K562 (cell line): ENCODE data around the gene PRKACA. TPM values are rescaled to one million over a fixed set of nuclear protein-coding genes. Genes with fewer than 3 reads are reported as not detected.

ENCODE experiments used
- CBX1 ChIP-seq: sonication (generic); IDR thresholded peaks from 2 replicates; pipeline ENCODE4 v1.6.1; 2016; ENCODE audit warnings: antibody characterized with exemption, low read depth, mild to moderate bottlenecking
- CEBPG ChIP-seq, 3 experiments: fragments of 200-800 bp in 1 of 3; sonication (Bioruptor generic) in 1 of 3; sonication (generic) in 1 of 3; formaldehyde crosslinking in 1 of 3; IDR thresholded peaks in 2 of 3; conservative IDR thresholded peaks in 1 of 3; 2 replicates each; pipeline versions ENCODE4 v1.6.1 to v1.8.0; 2016 to 2022; ENCODE audit warnings: missing compliant biosample characterization in 2 of 3, missing genetic modification characterization in 2 of 3, mild to moderate bottlenecking in 1 of 3, missing genetic modification reagents in 1 of 3
- FOS ChIP-seq: IDR thresholded peaks from 3 replicates; pipeline ENCODE4 v1.6.1; 2011; ENCODE audit not compliant: insufficient read length; ENCODE audit errors: extremely low read depth
- KDM1A ChIP-seq, 2 experiments: fragments of 450-650 bp; IDR thresholded peaks; 2 replicates each; pipeline ENCODE4 v1.6.1; 2016; ENCODE audit warnings: mild to moderate bottlenecking in 2 of 2
- MCM7 ChIP-seq, 2 experiments: fragments of 450-650 bp; IDR thresholded peaks; 2 replicates each; pipeline ENCODE4 v1.6.1; 2016 to 2018
- NFE2L1 ChIP-seq: fragments of 450-650 bp; IDR thresholded peaks from 2 replicates; pipeline ENCODE4 v1.6.1; 2016; ENCODE audit warnings: missing genetic modification characterization, low read depth, mild to moderate bottlenecking, missing compliant biosample characterization, moderate library complexity, borderline replicate concordance
- NR3C1 ChIP-seq: sonication (generic); formaldehyde crosslinking; IDR thresholded peaks from 2 replicates; pipeline ENCODE4 v1.8.1; 2022; ENCODE audit warnings: missing genetic modification reagents
- POU5F1 ChIP-seq: fragments of 150-350 bp; IDR thresholded peaks from 2 replicates; pipeline ENCODE4 v1.6.1; 2014; ENCODE audit warnings: borderline replicate concordance, low read length, low read depth, mild to moderate bottlenecking; ENCODE audit not compliant: partially characterized antibody
- PTTG1 ChIP-seq: fragments of 450-650 bp; IDR thresholded peaks from 2 replicates; pipeline ENCODE4 v1.6.1; 2016; ENCODE audit warnings: low read depth, mild to moderate bottlenecking, missing genetic modification characterization, missing compliant biosample characterization
- RBM34 ChIP-seq: fragments of 200-400 bp; formaldehyde crosslinking; IDR thresholded peaks from 2 replicates; pipeline ENCODE4 v1.6.1; 2018; ENCODE audit warnings: low read length, borderline replicate concordance; ENCODE audit not compliant: insufficient read depth
- SIN3B ChIP-seq: fragments of 450-650 bp; IDR thresholded peaks from 2 replicates; pipeline ENCODE4 v1.6.1; 2017; ENCODE audit warnings: low read depth, mild to moderate bottlenecking, moderate library complexity
- SREBF1 ChIP-seq: fragments of 150-350 bp; IDR thresholded peaks from 2 replicates; pipeline ENCODE4 v1.6.1; 2014; ENCODE audit warnings: antibody characterized with exemption, low read depth, low read length, borderline replicate concordance
- YBX1 ChIP-seq: fragments of 450-650 bp; IDR thresholded peaks from 2 replicates; pipeline ENCODE4 v1.7.1; 2016; ENCODE audit warnings: mild to moderate bottlenecking
- YY1 ChIP-seq, 3 experiments: IDR thresholded peaks; 2 replicates each; pipeline ENCODE4 v1.6.1; 2011; ENCODE audit warnings: low read length in 2 of 3, mild to moderate bottlenecking in 2 of 3, moderate library complexity in 2 of 3, borderline replicate concordance in 1 of 3, control low read depth in 1 of 3, low read depth in 1 of 3; ENCODE audit not compliant: insufficient read depth in 3 of 3, insufficient replicate concordance in 2 of 3, control insufficient read depth in 1 of 3, insufficient read length in 1 of 3; ENCODE audit errors: extremely low read depth in 1 of 3
- ZNF830 ChIP-seq: fragments of 250-450 bp; sonication (Bioruptor Pico); IDR thresholded peaks from 2 replicates; pipeline ENCODE4 v1.5.0; 2021; ENCODE audit warnings: mild to moderate bottlenecking
- polyA plus RNA-seq, 8 experiments: library from polyadenylated mRNA; depleted of rRNA in 4 of 8; stranded (reverse) in 5 of 8; unstranded in 3 of 8; fragments of >200 nt; fragmentation: Nextera tagmentation in 2 of 8; fragmentation: Illumina TruSeq in 1 of 8; extraction: Ambion mirVana in 2 of 8; extraction: Trizol in 1 of 8; gene quantifications; 2 replicates each; pipeline versions ENCODE4 v1.2.1 to v1.2.3, GENCODE V29; 2011 to 2014; ENCODE audit warnings: inconsistent platforms in 1 of 8, missing spikeins in 1 of 8
- total RNA-seq, 7 experiments: library from RNA; depleted of rRNA in 6 of 7; stranded (reverse); fragments of >200 nt in 6 of 7; fragmentation: Illumina TruSeq in 2 of 7; extraction: Trizol in 2 of 7; gene quantifications; 2 replicates each; pipeline versions ENCODE4 v1.2.1 to v1.2.3, GENCODE V29; 2011 to 2021; ENCODE audit warnings: low replicate concordance in 1 of 7

PRKACA gene
- total and polyA plus RNA-seq, 9 of the 15 experiments (the other 6 are each of a cell fraction or from before 2014, with no cell fraction given), result 1.2 to 63.1 (median 13.0) TPM

GRCh38 chr19:14056741-14057356, 60.7 kb downstream of the PRKACA start (continued):
- TF ChIP-seq ZNF830 (CRISPR knock-in tag) (no peak), KDM1A (IDR thresholded peaks at IDR 0.05) (no peak), PTTG1 (no peak), NFE2L1 (tag) (no peak), CEBPG (CRISPR knock-in tag; IDR thresholded peaks at IDR 0.05) (peak; percentile 76; the same call in 1 of the 2 replicates), CEBPG (tag; conservative IDR thresholded peaks at IDR 0.05 in 1 of 2, IDR thresholded peaks at IDR 0.05 in 1 of 2) (peak; percentile 19 to 63; a peak in 1 of 4 replicates), SIN3B (no peak), POU5F1 (no peak), MCM7 (IDR thresholded peaks at IDR 0.05) (no peak), RBM34 (no peak), CBX1 (no peak), YY1 (IDR thresholded peaks at IDR 0.05; ENCODE audit: borderline replicate concordance in 1 of 3, control insufficient read depth in 1 of 3, extremely low read depth in 1 of 3, insufficient read depth in 3 of 3, insufficient read length in 1 of 3, insufficient replicate concordance in 2 of 3, low read depth in 1 of 3, low read length in 2 of 3) (no peak), SREBF1 (no peak), FOS (no peak), NR3C1 (CRISPR knock-in tag) (no peak), YBX1 (no peak)
